Spinal cord (tissue), 10 donors: ENCODE measurements around the gene ID4. TPM values are rescaled to one million over a fixed set of nuclear protein-coding genes. Genes with fewer than 3 reads are reported as not detected.

Experiments used
- DNase-seq, 6 donors: peaks; one replicate each; pipeline versions ENCODE4 v3.0.0 to v3.0.0-alpha.2; 2013 to 2015; ENCODE audit warnings: low spot score in 6 of 6, low read depth in 4 of 6
- H3K27ac ChIP-seq: one replicate; pipeline ENCODE4 v1.5.1; 2013; ENCODE audit warnings: low read depth, low read length, control low read depth
- H3K27me3 ChIP-seq: one replicate; pipeline ENCODE4 v1.6.1; 2013; ENCODE audit warnings: low read length; ENCODE audit not compliant: control insufficient read depth, insufficient read depth
- H3K36me3 ChIP-seq: one replicate; pipeline ENCODE4 v1.6.1; 2013; ENCODE audit warnings: low read length; ENCODE audit not compliant: control insufficient read depth, insufficient read depth
- H3K4me1 ChIP-seq: one replicate; pipeline ENCODE4 v1.6.1; 2013; ENCODE audit warnings: low read length; ENCODE audit not compliant: control insufficient read depth, insufficient read depth
- H3K4me3 ChIP-seq: one replicate; pipeline ENCODE4 v1.5.1; 2013; ENCODE audit warnings: low read depth, low read length, control low read depth
- H3K9me3 ChIP-seq: one replicate; pipeline ENCODE4 v1.6.1; 2013; ENCODE audit warnings: low read length; ENCODE audit not compliant: control insufficient read depth, insufficient read depth
- WGBS: methylation state at CpG from one replicate; pipeline ENCODE4 v1.1.5; 2013; ENCODE audit warnings: missing lambda C conversion rate; ENCODE audit not compliant: insufficient coverage; 5-methylcytosine and 5-hydroxymethylcytosine counted together
- polyA plus RNA-seq, 2 donors: library from polyadenylated mRNA; unstranded; fragments of 120-200 nt; gene quantifications; one replicate each; pipeline ENCODE4 v1.2.1, GENCODE V29; 2013; ENCODE audit not compliant: insufficient read length in 2 of 2
- total RNA-seq, 2 donors: library from RNA; depleted of rRNA in 1 of 2; stranded (reverse); fragments of 120-200 nt in 1 of 2; fragments of >200 nt in 1 of 2; gene quantifications; one replicate each; pipeline versions ENCODE4 v1.2.3 to v1.2.4, GENCODE V29; 2013 to 2014
- donor health status: healthy.

The ID4 gene
- total and polyA plus RNA-seq, 4 donors: 109 to 276 (median 192) TPM

DNA sequence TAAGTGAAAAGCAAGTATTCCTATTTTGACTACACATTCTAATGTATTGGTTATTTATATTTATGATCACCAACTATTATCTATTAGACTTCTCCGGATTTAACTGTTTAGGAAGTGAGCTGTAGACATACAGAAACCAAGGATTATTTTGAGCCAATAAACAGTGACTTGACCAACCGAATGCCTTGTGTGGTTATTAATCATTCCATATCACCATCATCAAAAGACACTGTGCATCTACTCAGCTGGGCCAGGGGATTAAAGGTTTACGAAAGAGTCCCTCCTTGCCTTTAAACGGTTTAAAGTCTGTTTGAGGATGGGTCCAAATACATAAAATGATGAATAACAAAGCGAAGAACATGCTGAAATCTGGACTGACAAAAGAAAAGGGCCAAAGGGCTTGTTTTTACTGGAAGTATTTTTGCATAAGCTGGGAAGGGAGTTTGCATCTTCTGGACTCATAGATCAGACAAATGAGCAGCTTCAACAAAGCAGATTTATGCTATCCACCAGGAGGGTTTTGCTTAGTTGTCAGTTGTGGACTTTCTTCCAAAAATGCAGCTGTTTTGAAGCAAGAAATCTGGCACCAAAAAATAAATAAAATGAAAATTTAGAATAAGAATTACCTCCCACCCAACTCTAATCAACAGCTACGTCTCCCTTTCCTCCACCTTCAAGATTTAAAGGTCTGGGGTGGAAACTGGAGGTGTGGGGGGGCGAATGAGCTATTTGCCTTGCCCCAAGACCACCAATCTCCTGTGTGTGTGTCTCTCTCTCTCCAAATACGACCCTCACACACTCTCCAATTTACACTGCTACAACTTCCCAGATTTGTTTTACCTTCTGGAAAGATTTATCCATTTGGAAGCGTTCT lies 33.6 kb upstream of the ID4 start:
- peaks cover 6% of the 10 kb centered on the region for H3K4me1 ChIP-seq
- 46% methylated on average over 3 of the region's 9 CpGs for WGBS
- H3K4me3 ChIP-seq: peak overlapping the region; percentile 72
- H3K27me3 ChIP-seq: no peaks in the 10 kb centered on the region
- no peaks in the 10 kb centered on the region for H3K36me3 ChIP-seq
- no peaks in the 10 kb centered on the region for H3K9me3 ChIP-seq
- DNase-seq: peak in 2 of 6 donors; percentile 41 to 64
- H3K27ac ChIP-seq: peak overlapping the region; percentile 98

GRCh38 chr6:19804205-19805128 lies 32.7 kb upstream of the ID4 start:
- H3K36me3 ChIP-seq: no peaks in the 10 kb centered on the region
- no peaks in the 10 kb centered on the region for H3K9me3 ChIP-seq
- peaks cover 6% of the 10 kb centered on the region for H3K4me1 ChIP-seq
- 0% methylated on average over 64 of the region's 77 CpGs for WGBS
- peak; percentile 86 to 98 (median 90) for DNase-seq
- no peaks in the 10 kb centered on the region for H3K27me3 ChIP-seq
- peak overlapping the region; percentile 72 for H3K4me3 ChIP-seq
- peak overlapping the region; percentile 98 for H3K27ac ChIP-seq

DNA sequence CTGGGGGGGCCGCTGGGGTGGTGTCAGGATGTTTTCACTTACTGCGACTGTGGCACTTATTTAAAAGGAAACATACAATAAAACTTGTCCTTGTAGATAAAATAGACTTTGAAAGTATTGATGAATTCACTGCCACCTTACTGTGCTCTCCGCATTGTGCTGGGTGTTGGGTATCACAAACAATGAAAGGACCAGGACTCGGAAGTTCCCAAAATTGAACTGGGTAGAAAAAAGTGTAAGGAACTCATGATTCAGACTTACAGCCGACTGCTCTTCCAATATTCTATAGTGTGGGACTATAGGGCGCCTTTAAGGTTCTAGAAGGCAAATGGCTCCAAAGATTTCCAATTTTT lies 32.1 kb upstream of the ID4 start:
- peak in 2 of 6 donors; percentile 13 to 33 for DNase-seq
- H3K27me3 ChIP-seq: no peaks in the 10 kb centered on the region
- no peaks in the 10 kb centered on the region for H3K36me3 ChIP-seq
- H3K9me3 ChIP-seq: no peaks in the 10 kb centered on the region
- H3K4me1 ChIP-seq: peaks cover 6% of the 10 kb centered on the region
- H3K4me3 ChIP-seq: peak overlapping the region; percentile 47
- WGBS: no CpG with 5 or more reads among the region's 6 CpGs
- H3K27ac ChIP-seq: peak overlapping the region; percentile 94

DNA sequence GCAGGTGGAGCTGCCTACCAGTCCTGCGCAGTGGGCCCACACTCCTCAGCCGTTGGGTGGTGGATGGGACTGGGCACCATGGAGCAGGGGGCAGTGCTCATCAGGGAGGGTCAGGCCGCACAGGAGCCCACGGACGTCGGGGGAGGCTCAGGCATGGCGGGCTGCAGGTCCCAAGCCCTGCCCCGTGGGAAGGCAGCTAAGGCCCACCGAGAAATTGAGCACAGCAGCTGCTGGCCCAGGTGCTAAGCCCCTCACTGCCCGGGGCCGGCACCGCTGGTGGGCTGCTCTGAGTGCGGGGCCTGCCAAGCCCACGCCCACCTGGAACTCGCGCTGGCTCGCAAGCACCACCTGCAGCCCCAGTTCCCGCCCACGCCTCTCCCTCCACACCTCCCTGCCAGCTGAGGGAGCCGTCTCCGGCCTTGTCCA lies 30.2 kb upstream of the ID4 start:
- peaks cover 6% of the 10 kb centered on the region for H3K4me1 ChIP-seq
- H3K36me3 ChIP-seq: no peaks in the 10 kb centered on the region
- DNase-seq: no peak
- H3K27ac ChIP-seq: no peak overlapping the region
- no peaks in the 10 kb centered on the region for H3K9me3 ChIP-seq
- H3K4me3 ChIP-seq: no peak overlapping the region
- WGBS: 98% methylated on average over 21 of the region's 21 CpGs
- H3K27me3 ChIP-seq: no peaks in the 10 kb centered on the region

DNA sequence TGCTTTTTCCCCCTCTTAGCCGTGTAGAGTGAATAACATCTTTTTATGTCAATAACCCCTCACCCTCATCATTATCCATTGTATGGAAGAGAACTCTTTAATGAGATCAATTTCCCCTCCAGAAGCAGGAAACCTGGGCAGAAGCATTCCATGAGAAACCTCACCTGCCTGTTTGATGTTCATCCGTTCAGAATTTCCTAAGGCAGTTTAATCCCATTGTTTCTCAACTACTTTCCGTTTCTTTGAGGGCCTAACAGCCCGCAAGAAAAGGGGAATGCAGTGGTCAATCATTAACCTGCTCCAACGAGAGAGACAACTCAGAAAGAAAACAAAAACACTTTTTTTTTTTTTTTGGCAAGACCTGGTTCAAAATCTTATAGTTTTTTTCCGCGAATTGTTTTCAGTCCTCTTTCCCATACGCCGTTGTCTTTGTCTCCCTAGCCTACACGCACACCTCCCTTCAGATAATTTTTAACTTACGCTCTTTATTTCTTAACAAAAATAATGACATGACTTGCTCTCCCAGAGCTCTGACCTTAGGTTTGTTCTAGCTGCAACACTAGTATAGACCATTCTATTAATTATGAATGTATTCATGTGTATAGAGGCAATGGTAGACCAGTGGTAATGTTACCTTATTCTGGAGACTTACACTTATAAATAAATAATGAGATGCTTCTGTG lies 25.6 kb upstream of the ID4 start:
- Histone ChIP-seq H3K27me3 (no peaks in the 10 kb centered on the region), H3K27ac (no peak overlapping the region), H3K4me3 (no peak overlapping the region), H3K9me3 (no peaks in the 10 kb centered on the region), H3K4me1 (no peaks in the 10 kb centered on the region), H3K36me3 (no peaks in the 10 kb centered on the region)
- DNase-seq: no peak
- 64% methylated on average over 9 of the region's 11 CpGs for WGBS

- H3K4me1 ChIP-seq: no peaks in the 10 kb centered on the region
- no peak overlapping the region for H3K4me3 ChIP-seq
- WGBS: 86% methylated on average over 4 of the region's 6 CpGs
- H3K27ac ChIP-seq: no peak overlapping the region
- H3K9me3 ChIP-seq: no peaks in the 10 kb centered on the region
- H3K36me3 ChIP-seq: no peaks in the 10 kb centered on the region
- peak in 2 of 6 donors; percentile 20 to 57 for DNase-seq
- H3K27me3 ChIP-seq: no peaks in the 10 kb centered on the region
Observed at GRCh38 chr6:19812512-19813119, 24.6 kb upstream of the ID4 start.

DNA sequence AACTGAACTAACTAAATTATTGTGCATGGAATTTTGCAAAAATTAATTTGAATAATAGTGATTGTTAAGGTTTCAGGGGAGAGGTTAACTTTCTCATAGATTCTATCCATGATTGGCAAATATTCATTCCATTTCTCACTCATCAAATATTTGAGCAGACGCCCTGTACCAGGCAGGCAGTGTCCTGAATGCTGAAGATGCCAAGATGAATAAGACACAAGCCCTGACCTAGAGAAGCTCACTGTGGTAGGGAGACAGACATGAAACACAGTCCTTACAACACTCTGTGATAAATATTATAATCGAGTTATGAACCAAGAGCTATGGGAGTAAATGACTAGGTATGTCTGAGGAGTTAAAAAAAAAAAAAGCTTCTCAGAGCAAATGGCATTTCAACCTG lies 18.4 kb upstream of the ID4 start:
- H3K4me1 ChIP-seq: no peaks in the 10 kb centered on the region
- DNase-seq: no peak
- no peaks in the 10 kb centered on the region for H3K36me3 ChIP-seq
- H3K4me3 ChIP-seq: no peak overlapping the region
- no peak overlapping the region for H3K27ac ChIP-seq
- no peaks in the 10 kb centered on the region for H3K27me3 ChIP-seq
- H3K9me3 ChIP-seq: no peaks in the 10 kb centered on the region
- no CpG with 5 or more reads among the region's 2 CpGs for WGBS

DNA sequence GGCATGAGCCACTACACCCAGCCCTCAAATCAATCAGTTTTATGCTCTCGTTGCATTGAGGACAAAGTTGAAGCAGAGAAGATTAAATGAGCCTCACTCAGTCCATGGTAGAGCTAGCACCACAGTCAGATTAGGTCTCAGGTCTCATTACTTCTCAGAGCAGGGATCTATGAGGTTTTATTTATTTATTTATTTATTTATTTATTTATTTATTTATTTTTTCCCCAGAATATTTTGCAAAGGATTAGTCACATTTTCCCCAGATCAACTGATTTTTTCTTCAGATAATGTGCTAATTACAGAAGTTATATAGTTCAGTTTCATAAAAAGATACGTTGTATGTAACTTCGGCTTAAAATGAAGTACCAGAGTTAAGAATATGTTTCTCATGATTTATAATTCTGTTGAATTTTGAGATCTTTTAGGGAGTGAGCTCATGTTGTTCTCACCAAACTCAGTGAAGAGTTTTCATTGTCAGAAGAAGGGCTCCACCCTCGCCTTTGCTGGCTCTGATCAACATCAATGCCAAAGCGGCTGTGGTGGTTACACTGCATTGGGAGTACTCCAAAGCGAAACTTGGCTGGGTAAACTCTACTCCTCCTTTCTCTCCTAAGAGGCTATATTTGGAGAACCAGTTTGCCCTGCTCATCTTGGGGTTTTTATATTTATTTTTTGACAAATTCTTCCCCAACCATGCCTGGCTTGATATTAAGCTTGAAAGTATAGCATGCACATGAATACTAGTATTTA lies 12.9 kb upstream of the ID4 start:
- no peak overlapping the region for H3K4me3 ChIP-seq
- no peaks in the 10 kb centered on the region for H3K27me3 ChIP-seq
- WGBS: 87% methylated on average over 4 of the region's 6 CpGs
- no peak overlapping the region for H3K27ac ChIP-seq
- no peaks in the 10 kb centered on the region for H3K9me3 ChIP-seq
- no peaks in the 10 kb centered on the region for H3K4me1 ChIP-seq
- DNase-seq: no peak
- no peaks in the 10 kb centered on the region for H3K36me3 ChIP-seq
